Renal cortical epithelial cell (primary cell): ENCODE measurements around the gene RNF113B. TPM values are rescaled to one million over a fixed set of nuclear protein-coding genes. Genes with fewer than 3 reads are reported as not detected.

Source experiments
- DNase-seq: peaks from one replicate; pipeline ENCODE4 v3.0.0-alpha.2; 2011; ENCODE audit warnings: low read depth
- total RNA-seq: library from RNA; depleted of rRNA; stranded (reverse); fragments of >200 nt; gene quantifications from 2 replicates; pipeline ENCODE4 v1.2.3, GENCODE V29; 2014

Gene RNF113B
- not detected in 2 replicates for total RNA-seq

DNA sequence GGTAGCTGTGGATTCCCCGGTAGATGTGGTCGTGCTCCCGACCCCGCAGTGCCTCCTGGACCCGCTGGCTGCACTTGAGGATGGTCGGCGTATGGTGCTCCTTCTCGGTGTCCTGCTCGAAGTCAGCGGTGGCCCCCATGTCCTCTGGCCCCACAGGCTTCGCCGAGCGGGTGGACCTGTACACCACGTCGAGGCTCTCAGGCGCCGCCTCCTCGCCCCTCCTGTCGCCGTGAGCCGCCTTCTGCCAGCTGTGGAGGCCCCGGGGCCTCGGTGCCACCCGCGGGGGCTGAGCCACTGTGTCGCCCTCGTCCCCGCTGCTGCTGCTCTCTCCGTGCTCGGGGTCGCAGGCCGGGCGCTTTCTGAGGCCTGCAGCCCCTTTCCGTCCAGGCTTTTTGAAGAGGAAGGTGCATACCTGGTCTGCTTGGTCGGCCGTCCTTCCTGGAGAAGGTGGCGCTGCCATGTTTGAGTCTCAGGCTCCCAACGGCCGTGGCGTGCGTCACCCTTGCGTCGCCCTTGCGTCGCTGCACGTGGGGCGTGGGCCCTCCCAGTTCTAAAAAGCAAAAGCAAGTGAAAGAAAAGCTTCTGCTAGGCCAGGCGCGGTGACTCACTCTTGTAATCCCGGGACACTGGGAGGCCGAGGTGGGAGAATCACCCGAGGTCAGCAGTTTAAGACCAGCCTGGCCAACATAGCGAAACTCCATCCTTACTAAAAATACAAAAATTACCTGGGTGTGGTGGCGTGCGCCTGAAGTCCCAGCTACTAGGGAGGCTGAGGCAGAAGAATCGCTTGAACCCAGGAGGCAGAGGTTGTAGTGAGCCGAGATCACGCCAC lies at the start of gene RNF113B:
Gene RNF113B (minus strand): TSS at position 493 of the 832 bp plus-strand sequence. CDS start 33 bp downstream, at position 460.
- DNase-seq: no peak

- no peak for DNase-seq
These were observed 49.4 kb upstream of the RNF113B start for GRCh38 chr13:98226496-98226895.

DNA sequence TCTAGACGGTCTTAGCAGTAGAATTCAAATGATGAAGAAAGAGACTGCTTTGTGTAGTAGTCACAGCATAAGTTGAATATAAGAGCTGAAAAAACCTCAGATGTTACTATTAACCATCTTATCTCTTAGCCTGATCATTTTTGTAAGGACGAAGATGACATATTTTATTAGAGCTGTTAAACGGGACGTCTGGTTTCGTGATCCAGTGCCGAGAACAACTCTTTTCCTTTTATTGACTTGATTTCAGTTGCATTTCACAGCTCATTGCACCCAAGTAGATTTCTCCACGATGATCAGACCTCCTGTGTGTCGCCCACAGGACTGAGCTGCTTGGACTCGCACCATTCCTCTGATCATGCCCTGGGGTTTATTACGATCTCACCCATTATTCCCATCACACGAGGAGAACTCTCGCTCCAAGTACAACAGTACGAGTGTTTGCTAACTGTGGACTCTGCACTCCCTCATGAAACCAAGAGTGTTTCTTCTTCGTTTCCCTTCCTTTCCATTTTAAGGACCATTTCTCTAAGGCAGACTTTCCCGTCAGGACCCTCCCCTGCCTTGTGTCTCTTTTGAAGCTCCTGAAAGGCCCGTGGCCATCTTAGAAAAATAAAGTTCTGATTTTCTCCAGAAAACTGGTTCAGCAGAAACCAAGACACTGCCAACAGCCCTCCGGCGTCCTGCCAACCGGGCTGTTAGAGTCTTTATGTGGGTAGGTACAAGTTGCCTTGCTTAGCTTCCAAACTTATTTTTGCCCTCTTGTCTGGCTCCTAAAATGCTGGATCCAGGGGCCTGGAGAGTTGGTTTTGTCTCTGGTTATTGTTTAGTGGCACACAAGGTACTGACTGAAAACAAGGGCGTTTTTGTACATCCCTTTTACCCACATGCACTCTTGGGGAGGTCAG lies 48.2 kb upstream of the RNF113B start:
- peak; percentile 39 for DNase-seq

- DNase-seq: no peak
These were observed 47.5 kb upstream of the RNF113B start for GRCh38 chr13:98224557-98224956.

DNA sequence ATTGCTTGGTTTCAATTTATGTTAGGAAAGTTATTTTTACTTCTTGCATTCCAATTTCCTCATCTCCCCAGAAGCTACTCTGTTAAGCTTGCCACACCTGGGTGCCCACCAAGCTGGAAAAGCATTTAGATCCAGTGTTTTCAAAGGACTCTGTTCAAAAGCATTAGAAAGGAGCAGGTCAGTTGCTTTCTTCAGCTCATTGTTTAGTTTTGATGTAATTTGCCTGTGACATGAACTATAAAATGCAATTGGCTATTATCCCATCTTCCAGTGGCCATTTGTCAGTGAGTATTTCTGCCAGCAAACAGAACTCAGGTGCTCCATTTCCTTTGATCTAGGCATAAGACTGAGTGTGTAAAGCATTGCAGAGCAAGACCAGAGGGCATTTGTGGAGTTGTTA lies 46.7 kb upstream of the RNF113B start:
- DNase-seq: peak; percentile 83

DNA sequence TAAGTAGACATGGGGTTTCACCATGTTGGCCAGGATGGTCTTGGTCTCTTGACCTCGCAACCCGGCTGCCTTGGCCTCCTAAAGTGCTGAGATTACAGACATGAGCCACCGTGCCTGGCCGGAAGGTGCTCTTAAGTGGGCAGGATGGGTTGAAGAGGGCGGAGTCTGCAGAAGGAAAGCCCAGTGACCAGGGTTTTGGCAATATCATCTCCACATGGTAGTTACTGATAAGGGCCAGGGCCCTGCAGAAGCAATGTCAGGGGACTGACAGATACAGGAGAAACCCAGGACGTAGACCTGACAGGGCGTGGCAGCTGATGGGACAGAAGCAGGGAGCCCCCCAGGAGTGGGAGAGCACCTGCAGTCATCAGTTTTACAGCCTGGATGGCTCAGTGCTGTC lies 45.7 kb upstream of the RNF113B start:
- DNase-seq: no peak

GRCh38 chr13:98222081-98222554 lies 45.0 kb upstream of the RNF113B start:
- peak; percentile 63 for DNase-seq

GRCh38 chr13:98221234-98221633 lies 44.2 kb upstream of the RNF113B start:
- DNase-seq: no peak

DNA sequence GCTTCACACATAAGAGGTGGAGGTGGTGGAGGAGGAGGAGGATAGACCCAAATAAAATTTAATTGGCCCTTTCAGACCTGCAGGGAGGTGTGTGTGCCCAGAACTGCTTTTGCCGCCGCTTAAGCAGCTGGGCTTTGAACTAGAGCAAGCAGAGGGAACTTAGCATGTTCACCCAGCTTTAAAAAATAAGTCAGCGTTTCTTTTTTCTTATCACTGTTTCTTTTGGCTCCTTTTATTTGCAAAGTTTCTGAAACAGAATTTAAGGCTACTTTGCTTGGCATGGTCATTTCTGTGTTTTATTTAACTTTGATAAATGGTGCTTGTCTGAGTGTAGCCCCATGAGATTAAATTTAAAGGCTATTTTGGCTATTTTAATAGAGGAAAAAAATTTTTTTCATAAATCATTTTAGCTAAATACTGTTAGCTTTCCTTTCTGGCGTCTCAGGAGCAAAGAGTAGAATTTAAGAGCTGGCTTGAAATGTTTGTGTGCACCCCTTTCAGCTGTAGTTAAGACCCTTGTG lies 43.3 kb upstream of the RNF113B start:
- no peak for DNase-seq

DNA sequence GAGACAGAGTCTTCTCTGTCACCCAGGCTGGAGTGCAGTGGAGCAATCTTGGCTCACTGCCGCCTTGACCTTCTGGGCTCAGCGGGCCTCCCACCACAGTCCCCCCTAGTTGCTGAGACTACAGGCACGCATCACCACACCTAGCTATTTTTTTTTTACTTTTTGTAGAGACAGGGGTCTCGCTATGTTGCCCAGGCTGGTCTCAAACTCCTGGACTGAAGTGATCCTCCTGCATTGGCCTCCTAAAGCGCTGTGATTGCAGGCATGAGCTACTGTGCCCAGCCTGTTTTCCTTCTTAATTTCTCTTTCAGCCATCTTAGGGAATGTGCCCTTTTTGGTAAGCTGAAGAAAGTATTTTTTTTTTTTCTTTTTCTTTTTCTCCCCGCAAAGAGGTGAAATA lies 42.6 kb upstream of the RNF113B start:
- DNase-seq: no peak

- no peak for DNase-seq
These were observed 40.5 kb upstream of the RNF113B start for GRCh38 chr13:98217597-98217996.

GRCh38 chr13:98216711-98217285 lies 39.7 kb upstream of the RNF113B start:
- DNase-seq: no peak

- DNase-seq: peak; percentile 85
These were observed 39.1 kb upstream of the RNF113B start for GRCh38 chr13:98216135-98216565.

DNA sequence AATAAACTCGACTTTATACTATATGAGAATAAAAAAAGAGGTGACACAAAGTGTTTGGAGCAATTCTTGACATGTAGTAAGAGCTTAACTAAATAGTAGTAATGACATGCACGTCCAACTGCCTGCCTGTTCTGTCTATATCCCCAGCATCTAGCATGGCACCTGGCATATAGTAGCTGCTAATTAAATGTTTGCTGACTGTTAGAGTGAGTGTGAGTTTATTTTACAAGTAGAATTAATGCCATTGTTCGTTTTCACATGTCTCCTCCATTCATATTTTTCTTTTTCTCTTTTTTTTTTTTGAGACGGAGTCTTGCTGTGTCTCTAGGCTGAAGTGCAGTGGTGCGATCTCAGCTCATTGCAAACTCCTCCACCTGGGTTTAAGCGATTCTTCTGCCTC lies 38.4 kb upstream of the RNF113B start:
- DNase-seq: no peak

GRCh38 chr13:98214707-98215106 lies 37.6 kb upstream of the RNF113B start:
- peak; percentile 40 for DNase-seq

GRCh38 chr13:98214008-98214643 lies 37.1 kb upstream of the RNF113B start:
- DNase-seq: peak; percentile 29

GRCh38 chr13:98213354-98213753 lies 36.3 kb upstream of the RNF113B start:
- DNase-seq: no peak

DNA sequence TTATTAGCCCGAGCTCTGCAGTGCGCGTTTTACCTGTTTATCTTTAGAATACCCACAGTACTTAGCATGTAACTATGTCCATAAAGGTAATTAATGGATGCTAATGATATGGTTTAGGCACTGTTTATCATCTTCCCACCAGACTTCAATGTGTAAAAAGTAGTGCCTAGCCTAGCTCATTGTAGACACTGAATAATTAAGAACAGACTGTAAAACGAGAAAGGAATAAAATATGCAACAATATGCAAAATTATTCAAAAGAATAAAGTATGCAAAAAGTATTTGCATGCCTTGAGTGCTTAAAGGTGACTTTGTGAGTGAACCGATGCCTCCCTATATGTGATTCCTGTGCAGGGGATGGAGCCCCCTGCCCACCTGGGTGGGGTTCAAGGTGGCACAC lies 35.7 kb upstream of the RNF113B start:
- DNase-seq: no peak

DNA sequence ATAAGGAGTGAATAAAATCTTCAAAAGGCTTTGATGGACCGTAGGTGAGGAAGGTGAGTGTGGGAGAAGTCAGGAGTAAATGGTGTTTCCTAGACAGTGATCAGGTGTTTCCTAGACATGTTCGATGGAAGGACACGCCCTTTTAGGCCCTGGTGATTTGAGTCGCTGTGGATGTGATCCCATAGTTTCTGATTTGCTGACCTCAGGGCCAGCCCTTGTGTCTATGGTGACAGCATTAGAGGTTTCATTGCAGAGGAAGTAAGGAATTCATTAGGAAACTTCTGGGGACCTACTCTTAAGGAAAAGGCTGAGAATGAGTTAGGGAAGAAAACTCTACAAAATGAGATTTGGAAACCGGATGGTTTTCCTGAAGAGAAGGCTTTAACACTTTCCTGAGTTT lies 31.5 kb upstream of the RNF113B start:
- no peak for DNase-seq

GRCh38 chr13:98207416-98207815 lies 30.3 kb upstream of the RNF113B start:
- DNase-seq: peak; percentile 81

DNA sequence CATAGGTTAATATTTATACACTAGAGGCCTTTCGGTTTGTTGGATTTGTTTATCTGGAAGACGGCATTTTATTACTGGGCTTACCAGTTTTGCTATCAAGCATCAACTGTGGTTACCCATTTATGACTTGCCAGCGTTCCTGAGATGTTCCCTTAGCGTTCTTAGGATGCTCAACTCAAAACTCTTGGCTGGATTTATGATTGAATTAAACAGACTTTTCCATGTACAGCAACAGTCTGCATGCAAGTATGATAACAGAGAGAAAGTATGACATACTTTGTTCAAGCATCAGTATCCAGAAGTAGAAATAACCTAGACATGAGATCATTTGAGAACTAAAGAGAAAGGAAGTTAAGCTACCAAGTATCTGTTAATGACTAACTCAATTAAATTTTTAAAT lies 29.9 kb upstream of the RNF113B start:
- peak; percentile 96 for DNase-seq
